Tibial nerve (tissue), 4 donors: ENCODE measurements around the gene MAX. TPM values are rescaled to one million over a fixed set of nuclear protein-coding genes. Genes with fewer than 3 reads are reported as not detected.

Experiments
- DNase-seq, 2 donors: peaks; one replicate each; pipeline ENCODE4 v3.0.0-alpha.2; 2019; ENCODE audit warnings: low spot score in 2 of 2
- H3K27ac ChIP-seq, 4 donors: fragments of 200-600 bp; sonication (generic) in 3 of 4; one replicate each; pipeline ENCODE4 v1.5.1; 2017 to 2019; ENCODE audit warnings: mild to moderate bottlenecking in 1 of 4
- H3K27me3 ChIP-seq, 2 donors: fragments of 200-600 bp; sonication (generic) in 1 of 2; one replicate each; pipeline versions ENCODE4 v1.5.1 to v1.6.0; 2017 to 2019
- H3K36me3 ChIP-seq, 3 donors: fragments of 200-600 bp; sonication (generic); one replicate each; pipeline ENCODE4 v1.5.1; 2018 to 2019
- H3K4me1 ChIP-seq, 4 donors: fragments of 200-600 bp; sonication (generic) in 3 of 4; one replicate each; pipeline ENCODE4 v1.5.1; 2017 to 2019
- H3K4me3 ChIP-seq, 4 donors: fragments of 200-600 bp; sonication (generic) in 3 of 4; one replicate each; pipeline ENCODE4 v1.5.1; 2017 to 2019; ENCODE audit warnings: mild to moderate bottlenecking in 1 of 4, moderate library complexity in 1 of 4
- H3K9me3 ChIP-seq, 4 donors: fragments of 200-600 bp; sonication (generic) in 3 of 4; one replicate each; pipeline ENCODE4 v1.5.1; 2017 to 2019
- EP300 ChIP-seq, 2 donors: sonication (generic); formaldehyde crosslinking; IDR thresholded peaks; one replicate each; pipeline ENCODE4 v1.6.1; 2017; ENCODE audit warnings: antibody characterized with exemption in 2 of 2, mild to moderate bottlenecking in 1 of 2
- POLR2A ChIP-seq, 2 donors: fragments of 450-650 bp; IDR thresholded peaks; one replicate each; pipeline ENCODE4 v1.6.1; 2017; ENCODE audit warnings: antibody characterized with exemption in 2 of 2, mild to moderate bottlenecking in 2 of 2, moderate library complexity in 2 of 2
- WGBS, 2 donors: methylation state at CpG; one replicate each; pipeline ENCODE4 v1.1.5; 2018; 5-methylcytosine and 5-hydroxymethylcytosine counted together
- total RNA-seq, 4 donors: library from RNA; depleted of rRNA; stranded (reverse); fragments of >200 nt; gene quantifications; one replicate each; pipeline ENCODE4 v1.1.0, GENCODE V29; 2016
- TF ChIP-seq, protein P1 (sequence below), 5 experiments: fragments of 200-600 bp in 3 of 5; fragments of 450-650 bp in 2 of 5; sonication (generic) in 3 of 5; IDR thresholded peaks; one replicate each; pipeline ENCODE4 v1.5.1; 2016 to 2019; ENCODE audit warnings: antibody characterized with exemption in 5 of 5, mild to moderate bottlenecking in 3 of 5, moderate library complexity in 2 of 5

Gene MAX
- total RNA-seq, 4 donors from 2014 or later, result 49.4 to 70.4 (median 55.6) TPM

DNA sequence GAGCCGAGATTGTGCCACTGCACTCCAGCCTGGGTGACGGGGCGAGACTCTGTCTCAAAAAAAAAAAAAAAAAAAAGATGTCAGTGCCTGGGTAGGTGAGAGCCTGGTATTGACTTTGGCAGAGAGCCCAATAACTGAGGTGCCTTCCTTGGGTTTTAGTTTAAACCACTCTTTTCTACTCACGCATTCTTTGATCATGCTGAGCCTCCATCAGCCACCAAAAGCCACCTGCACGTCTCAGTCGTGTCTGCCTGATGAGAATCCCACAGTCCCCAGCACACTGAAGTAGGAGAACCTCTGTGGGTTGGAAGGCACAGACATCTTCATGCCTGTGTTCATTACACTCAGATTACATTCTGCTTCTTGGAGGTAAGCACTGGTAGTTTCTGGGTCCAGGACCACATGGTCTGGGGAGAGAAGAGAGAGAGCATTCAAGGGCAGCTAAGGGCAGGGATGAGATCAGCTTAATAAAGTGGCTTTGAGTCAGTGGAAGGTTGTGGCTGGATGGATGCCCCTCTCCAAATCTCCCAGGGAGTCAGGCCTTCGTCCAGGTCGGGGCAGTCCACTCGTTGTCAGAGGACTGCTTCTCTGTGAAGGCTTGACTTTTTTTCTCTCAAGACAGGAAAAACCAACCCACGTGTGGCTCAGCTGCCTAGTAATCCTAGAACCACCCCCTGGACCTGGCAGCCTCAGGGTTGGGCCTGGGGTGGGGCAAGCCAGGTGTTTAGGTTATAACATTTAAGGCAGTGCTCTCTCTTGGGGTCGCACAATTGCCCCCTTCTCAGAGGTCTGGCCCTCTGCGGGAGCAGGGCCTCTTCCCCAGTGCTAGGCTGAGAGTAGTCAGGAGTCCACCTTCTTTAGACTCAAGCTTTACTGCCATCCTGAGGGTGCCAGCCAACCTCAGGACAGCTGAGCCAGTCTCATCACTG lies 32.6 kb upstream of the MAX start:
- Histone ChIP-seq H3K36me3 (no peaks in the 10 kb centered on the region), H3K27ac (no peak overlapping the region), H3K4me3 (no peak overlapping the region), H3K4me1 (no peaks in the 10 kb centered on the region), H3K27me3 (no peaks in the 10 kb centered on the region), H3K9me3 (no peaks in the 10 kb centered on the region)
- 81 to 82% methylated on average over 12 of the region's 12 CpGs for whole genome bisulfite sequencing, 2 donors
- DNase-seq, result no peak
- TF ChIP-seq, protein P1, sequence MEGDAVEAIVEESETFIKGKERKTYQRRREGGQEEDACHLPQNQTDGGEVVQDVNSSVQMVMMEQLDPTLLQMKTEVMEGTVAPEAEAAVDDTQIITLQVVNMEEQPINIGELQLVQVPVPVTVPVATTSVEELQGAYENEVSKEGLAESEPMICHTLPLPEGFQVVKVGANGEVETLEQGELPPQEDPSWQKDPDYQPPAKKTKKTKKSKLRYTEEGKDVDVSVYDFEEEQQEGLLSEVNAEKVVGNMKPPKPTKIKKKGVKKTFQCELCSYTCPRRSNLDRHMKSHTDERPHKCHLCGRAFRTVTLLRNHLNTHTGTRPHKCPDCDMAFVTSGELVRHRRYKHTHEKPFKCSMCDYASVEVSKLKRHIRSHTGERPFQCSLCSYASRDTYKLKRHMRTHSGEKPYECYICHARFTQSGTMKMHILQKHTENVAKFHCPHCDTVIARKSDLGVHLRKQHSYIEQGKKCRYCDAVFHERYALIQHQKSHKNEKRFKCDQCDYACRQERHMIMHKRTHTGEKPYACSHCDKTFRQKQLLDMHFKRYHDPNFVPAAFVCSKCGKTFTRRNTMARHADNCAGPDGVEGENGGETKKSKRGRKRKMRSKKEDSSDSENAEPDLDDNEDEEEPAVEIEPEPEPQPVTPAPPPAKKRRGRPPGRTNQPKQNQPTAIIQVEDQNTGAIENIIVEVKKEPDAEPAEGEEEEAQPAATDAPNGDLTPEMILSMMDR (IDR thresholded peaks at IDR 0.05), result no peak
- TF ChIP-seq POLR2A (IDR thresholded peaks at IDR 0.05) (no peak), EP300 (IDR thresholded peaks at IDR 0.05) (no peak)

DNA sequence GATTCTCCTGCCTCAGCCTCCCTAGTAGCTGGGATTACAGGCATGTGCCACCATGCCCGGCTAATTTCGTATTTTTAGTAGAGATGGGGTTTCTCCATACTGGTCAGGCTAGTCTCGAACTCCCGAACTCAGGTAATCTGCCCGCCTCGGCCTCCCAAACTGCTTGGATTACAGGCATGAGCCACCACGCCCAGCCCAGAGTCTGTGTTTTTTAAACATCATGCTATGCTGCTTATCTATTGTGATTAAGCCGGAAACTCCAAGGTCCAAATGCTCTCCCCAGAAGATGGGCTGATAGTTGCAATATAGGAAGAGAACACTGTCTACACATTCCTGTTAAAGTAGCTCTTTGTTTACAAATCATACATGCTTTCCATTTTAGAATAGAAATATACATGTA lies 30.5 kb upstream of the MAX start:
- DNase-seq, result no peak
- Histone ChIP-seq H3K36me3 (no peaks in the 10 kb centered on the region), H3K27me3 (no peaks in the 10 kb centered on the region), H3K4me3 (no peak overlapping the region), H3K4me1 (no peaks in the 10 kb centered on the region), H3K9me3 (no peaks in the 10 kb centered on the region), H3K27ac (no peak overlapping the region)
- TF ChIP-seq EP300 (IDR thresholded peaks at IDR 0.05) (no peak), POLR2A (IDR thresholded peaks at IDR 0.05) (no peak)
- TF ChIP-seq, protein P1 (IDR thresholded peaks at IDR 0.05), result no peak
- WGBS, 2 donors, result 95 to 96% methylated on average over 8 of the region's 8 CpGs

DNA sequence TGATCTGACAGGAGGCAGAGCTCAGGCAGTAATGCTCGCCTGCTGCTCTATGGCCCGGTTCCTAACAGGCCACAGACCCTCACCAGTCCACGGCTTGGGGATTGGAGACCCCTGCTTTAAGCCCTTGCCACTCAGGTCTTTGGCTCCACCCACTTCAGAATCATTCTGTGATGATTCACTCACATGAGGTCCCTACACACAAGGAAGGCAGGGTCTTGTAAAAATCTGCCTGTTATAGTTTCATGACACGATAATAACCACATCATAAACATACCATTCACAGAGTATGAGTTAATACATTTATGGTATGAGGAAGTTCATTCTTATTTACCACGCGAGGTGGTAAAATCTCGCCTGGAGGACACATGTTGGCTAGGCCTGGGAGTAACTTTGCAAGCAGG lies 29.0 kb upstream of the MAX start:
- Histone ChIP-seq H3K4me1 (no peaks in the 10 kb centered on the region), H3K9me3 (no peaks in the 10 kb centered on the region), H3K36me3 (no peaks in the 10 kb centered on the region), H3K27ac (no peak overlapping the region), H3K4me3 (no peak overlapping the region), H3K27me3 (no peaks in the 10 kb centered on the region)
- DNase-seq, result no peak
- TF ChIP-seq POLR2A (IDR thresholded peaks at IDR 0.05), result no peak
- no peak for TF ChIP-seq EP300 (IDR thresholded peaks at IDR 0.05)
- TF ChIP-seq, protein P1 (IDR thresholded peaks at IDR 0.05), result no peak
- WGBS, 2 donors, result 72 to 79% methylated on average over 5 to 7 of the region's 7 CpGs

DNA sequence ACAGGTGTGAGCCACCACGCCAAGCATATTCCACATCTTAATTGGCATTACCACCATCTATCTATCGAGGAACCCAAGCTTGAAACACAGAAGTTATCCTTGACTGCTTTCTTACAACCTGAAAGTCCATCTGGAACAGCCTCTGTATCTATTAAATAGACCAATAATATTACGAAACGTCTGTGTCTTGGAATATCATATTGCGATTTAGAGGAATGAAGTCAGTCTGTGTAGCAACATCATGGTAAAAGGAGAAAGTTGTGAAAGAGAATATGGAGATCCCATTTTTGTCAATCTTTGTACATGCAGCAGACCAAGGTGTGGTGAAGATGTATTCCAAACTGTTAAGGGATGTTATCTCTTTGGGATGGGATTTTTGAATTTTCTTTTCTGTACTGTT lies 25.8 kb upstream of the MAX start:
- Histone ChIP-seq H3K27ac (no peak overlapping the region), H3K4me3 (no peak overlapping the region), H3K36me3 (no peaks in the 10 kb centered on the region), H3K9me3 (no peaks in the 10 kb centered on the region), H3K4me1 (no peaks in the 10 kb centered on the region), H3K27me3 (no peaks in the 10 kb centered on the region)
- DNase-seq, result no peak
- 88 to 89% methylated on average over 5 of the region's 5 CpGs for WGBS, 2 donors
- TF ChIP-seq, protein P1 (IDR thresholded peaks at IDR 0.05), result no peak
- TF ChIP-seq EP300 (IDR thresholded peaks at IDR 0.05) (no peak), POLR2A (IDR thresholded peaks at IDR 0.05) (no peak)
